BE2C (cell line): ENCODE data around the gene JAKMIP1.

Experiments
- DNase-seq: peaks from one replicate; pipeline ENCODE4 v3.0.0-alpha.2; 2020
- H3K27me3 ChIP-seq: fragments of 250-450 bp; sonication (Bioruptor Pico); 2 replicates; pipeline ENCODE4 v1.5.1; 2020; ENCODE audit warnings: mild to moderate bottlenecking
- H3K36me3 ChIP-seq: fragments of 250-450 bp; sonication (Bioruptor Pico); 2 replicates; pipeline ENCODE4 v1.5.1; 2020; ENCODE audit warnings: mild to moderate bottlenecking
- H3K4me1 ChIP-seq: fragments of 250-450 bp; sonication (Bioruptor Pico); 2 replicates; pipeline ENCODE4 v1.5.1; 2020
- H3K4me3 ChIP-seq: 2 replicates; pipeline ENCODE4 v1.5.1; 2011; ENCODE audit warnings: low read depth, low read length
- H3K9me3 ChIP-seq: fragments of 250-450 bp; sonication (Bioruptor Pico); 2 replicates; pipeline ENCODE4 v1.5.1; 2020
- CTCF ChIP-seq: IDR thresholded peaks from 2 replicates; pipeline ENCODE4 v1.5.1; 2012; ENCODE audit warnings: mild to moderate bottlenecking, low read depth, low read length

Gene JAKMIP1

GRCh38 chr4:6235012-6235411 lies 34.7 kb upstream of the JAKMIP1 start:
- Histone ChIP-seq H3K36me3 (no peaks in the 10 kb centered on the region), H3K27me3 (no peaks in the 10 kb centered on the region), H3K9me3 (no peaks in the 10 kb centered on the region), H3K4me1 (peaks cover 13% of the 10 kb centered on the region), H3K4me3 (no peak overlapping the region)
- no peak for DNase-seq
- TF ChIP-seq CTCF, result no peak

- H3K4me1 ChIP-seq, result peaks cover 24% of the 10 kb centered on the region
- no peak for DNase-seq
- H3K4me3 ChIP-seq, result no peak overlapping the region
- no peaks in the 10 kb centered on the region for H3K36me3 ChIP-seq
- no peaks in the 10 kb centered on the region for H3K9me3 ChIP-seq
- H3K27me3 ChIP-seq, result no peaks in the 10 kb centered on the region
- TF ChIP-seq CTCF, result no peak
Measured at GRCh38 chr4:6233929-6234328, 33.6 kb upstream of the JAKMIP1 start.

- peaks cover 29% of the 10 kb centered on the region for H3K4me1 ChIP-seq
- H3K9me3 ChIP-seq, result no peaks in the 10 kb centered on the region
- no peak for DNase-seq
- H3K27me3 ChIP-seq, result no peaks in the 10 kb centered on the region
- no peaks in the 10 kb centered on the region for H3K36me3 ChIP-seq
- H3K4me3 ChIP-seq, result no peak overlapping the region
- TF ChIP-seq CTCF, result no peak
Measured at GRCh38 chr4:6232836-6233785, 32.8 kb upstream of the JAKMIP1 start.

GRCh38 chr4:6231663-6232165 lies 31.4 kb upstream of the JAKMIP1 start:
- H3K27me3 ChIP-seq, result no peaks in the 10 kb centered on the region
- no peak overlapping the region for H3K4me3 ChIP-seq
- TF ChIP-seq CTCF, result no peak
- H3K9me3 ChIP-seq, result no peaks in the 10 kb centered on the region
- H3K36me3 ChIP-seq, result no peaks in the 10 kb centered on the region
- DNase-seq, result no peak
- peaks cover 29% of the 10 kb centered on the region for H3K4me1 ChIP-seq

- no peak overlapping the region for H3K4me3 ChIP-seq
- H3K36me3 ChIP-seq, result no peaks in the 10 kb centered on the region
- H3K27me3 ChIP-seq, result no peaks in the 10 kb centered on the region
- no peak for TF ChIP-seq CTCF
- H3K9me3 ChIP-seq, result no peaks in the 10 kb centered on the region
- DNase-seq, result no peak
- peaks cover 29% of the 10 kb centered on the region for H3K4me1 ChIP-seq
Measured at GRCh38 chr4:6230827-6231662, 30.7 kb upstream of the JAKMIP1 start.
